Dermis blood vessel endothelial cell (primary cell): Measurements from ENCODE around the gene SUPT3H. TPM values are rescaled to one million over a fixed set of nuclear protein-coding genes. Genes with fewer than 3 reads are reported as not detected.
"Not testable (repeated sequence)": the region's sequence is repeated elsewhere in the genome, so short reads cannot be mapped to it uniquely, and the experiment has no call there.

Experiments
- DNase-seq: peaks from one replicate; pipeline ENCODE4 v3.0.0; 2010
- total RNA-seq: library from RNA; depleted of rRNA; stranded (reverse); fragments of >200 nt; gene quantifications from 2 replicates; pipeline ENCODE4 v1.2.3, GENCODE V29; 2014

The SUPT3H gene
- total RNA-seq, 1 donor from 2014 or later: 5.4 TPM

DNA sequence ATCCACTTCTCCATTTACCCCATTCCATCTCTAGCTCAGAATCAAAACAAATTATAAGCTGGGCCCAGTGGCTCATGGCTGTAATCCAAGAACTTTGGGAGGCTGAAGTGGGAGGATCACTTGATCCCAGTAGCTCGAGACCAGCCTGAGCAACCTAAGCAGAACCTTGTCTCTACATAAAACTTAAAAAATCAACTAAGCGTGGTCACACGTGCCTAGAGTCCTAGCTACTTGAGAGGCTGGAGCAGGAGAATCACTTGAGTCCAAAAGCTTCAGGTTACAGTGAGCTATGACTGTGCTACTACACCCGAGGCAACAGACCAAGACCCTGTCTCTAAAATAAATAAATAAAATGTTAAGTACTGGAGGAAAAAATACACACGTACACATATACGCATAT lies 124.3 kb downstream of the SUPT3H start:
- DNase-seq: no peak

GRCh38 chr6:45231660-45232059 lies 146.1 kb downstream of the SUPT3H start:
- DNase-seq: no peak

- no peak for DNase-seq
These were observed 148.3 kb downstream of the SUPT3H start for GRCh38 chr6:45229416-45229815.

DNA sequence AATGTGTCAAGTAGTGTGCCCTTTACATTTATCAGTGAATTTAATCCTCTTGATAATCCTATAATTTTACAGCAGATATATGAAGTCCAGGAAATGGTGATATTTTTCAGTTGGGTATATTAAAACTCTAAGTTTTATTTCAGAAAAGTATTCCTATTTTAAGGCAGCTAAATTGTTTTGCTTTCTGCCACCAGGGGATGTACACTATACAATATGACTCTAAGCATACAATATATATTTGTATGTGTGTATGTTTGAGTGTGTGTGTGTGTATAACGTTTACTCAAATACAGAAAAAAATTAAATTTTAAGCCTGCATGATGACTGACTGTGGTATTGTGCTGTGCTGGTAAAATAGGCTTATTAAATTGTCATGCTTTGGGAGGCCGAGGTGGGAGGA lies 151.7 kb downstream of the SUPT3H start:
- DNase-seq: no peak

DNA sequence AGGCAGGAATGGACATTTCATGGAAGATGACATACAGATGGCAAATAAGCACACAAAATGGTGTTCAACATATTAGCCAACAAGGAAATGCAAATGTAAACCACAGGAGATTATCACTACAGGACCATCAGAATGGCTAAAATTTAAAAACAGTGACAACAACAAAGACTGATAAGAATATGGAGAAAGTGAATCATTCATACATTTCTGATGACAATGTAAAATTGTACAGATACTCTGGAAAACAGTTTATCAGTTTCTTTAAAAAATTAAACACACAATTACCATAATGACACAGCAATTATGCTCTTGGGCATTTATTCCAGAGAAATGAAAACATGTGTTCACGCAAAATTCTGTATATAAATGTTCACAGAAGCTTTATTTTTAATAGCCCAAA lies 155.4 kb downstream of the SUPT3H start:
- DNase-seq: no peak

GRCh38 chr6:45215759-45216158 lies 162.0 kb downstream of the SUPT3H start:
- no peak for DNase-seq

GRCh38 chr6:45212976-45213375 lies 164.8 kb downstream of the SUPT3H start:
- peak; percentile 43 for DNase-seq

- no peak for DNase-seq
These were observed 168.0 kb downstream of the SUPT3H start for GRCh38 chr6:45209762-45210161.

GRCh38 chr6:45206793-45207492 lies 170.8 kb downstream of the SUPT3H start:
- no peak for DNase-seq

GRCh38 chr6:45201484-45201883 lies 176.2 kb downstream of the SUPT3H start:
- no peak for DNase-seq

GRCh38 chr6:45200510-45200909 lies 177.2 kb downstream of the SUPT3H start:
- DNase-seq: no peak

DNA sequence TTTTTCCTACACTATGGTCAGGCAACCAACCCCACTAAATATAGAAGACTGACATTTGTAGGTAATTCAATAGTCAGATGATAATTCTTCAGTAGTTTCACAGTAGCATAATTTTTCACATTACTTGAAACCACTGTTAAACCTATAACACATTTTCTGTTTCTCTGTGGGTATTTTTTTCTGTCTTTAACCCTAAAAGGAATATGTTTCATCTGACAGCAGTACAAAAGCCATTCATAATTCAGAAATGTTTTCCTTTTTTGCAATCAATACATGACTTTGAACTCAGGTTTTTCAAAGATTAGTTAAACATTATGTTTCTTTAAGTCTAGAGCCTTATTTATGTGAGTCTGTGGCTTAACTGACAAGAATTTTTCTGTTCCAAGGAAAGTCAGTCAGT lies 178.2 kb downstream of the SUPT3H start:
- DNase-seq: no peak

DNA sequence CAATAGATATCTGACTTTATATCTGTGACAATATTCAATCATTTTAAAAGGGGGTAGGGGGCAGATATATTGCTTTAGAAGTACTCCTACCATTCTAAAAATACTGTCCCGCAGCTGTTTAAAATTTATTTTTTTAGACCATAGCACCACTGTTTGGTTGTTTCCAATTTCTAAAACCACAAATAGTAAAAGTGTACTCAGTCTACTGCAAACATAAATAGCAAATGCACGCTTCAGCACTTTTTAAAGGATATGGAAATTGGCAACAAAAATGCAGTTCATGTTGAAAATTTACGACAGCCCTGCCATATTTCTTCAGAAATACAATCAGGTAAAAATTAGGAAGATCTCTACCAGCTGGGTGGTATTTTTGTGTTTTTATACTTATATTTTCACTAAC lies 181.6 kb downstream of the SUPT3H start:
- no peak for DNase-seq

DNA sequence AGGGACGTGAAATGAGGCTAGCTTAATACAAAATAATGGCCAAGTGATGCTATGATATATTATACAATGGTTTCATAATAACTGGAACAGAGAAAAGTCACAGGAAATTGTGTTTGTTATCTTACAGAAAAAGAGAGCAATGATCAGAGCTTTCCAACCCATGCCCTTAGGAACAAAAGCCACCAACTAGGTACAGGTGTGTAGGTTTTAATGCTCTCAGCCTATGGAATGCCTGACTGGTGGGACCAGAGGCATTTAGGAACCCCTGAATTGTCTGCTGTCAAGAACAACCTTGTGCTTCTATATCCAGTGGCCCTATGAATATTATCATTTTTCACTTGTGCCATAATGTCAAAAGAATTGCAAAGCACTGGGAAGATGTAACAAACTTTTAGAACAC lies 182.6 kb downstream of the SUPT3H start:
- DNase-seq: no peak

DNA sequence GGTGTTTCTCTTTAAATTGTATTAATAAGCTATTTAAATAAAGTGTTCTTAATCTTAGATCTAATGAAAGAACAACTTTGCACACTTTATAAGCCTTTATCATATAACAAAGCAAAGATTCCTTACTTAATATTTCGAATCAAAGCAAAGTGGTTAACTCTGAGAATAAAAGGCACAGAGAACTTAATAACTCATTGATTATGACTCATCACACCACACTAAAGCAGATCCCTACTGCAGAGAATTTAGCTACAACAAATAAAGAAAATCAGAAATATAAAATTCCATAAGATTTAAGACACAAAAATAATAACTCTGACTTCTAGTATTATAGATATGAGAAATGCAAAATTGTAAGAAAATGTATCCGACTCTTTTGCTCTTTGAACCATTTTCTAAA lies 185.2 kb downstream of the SUPT3H start:
- no peak for DNase-seq

DNA sequence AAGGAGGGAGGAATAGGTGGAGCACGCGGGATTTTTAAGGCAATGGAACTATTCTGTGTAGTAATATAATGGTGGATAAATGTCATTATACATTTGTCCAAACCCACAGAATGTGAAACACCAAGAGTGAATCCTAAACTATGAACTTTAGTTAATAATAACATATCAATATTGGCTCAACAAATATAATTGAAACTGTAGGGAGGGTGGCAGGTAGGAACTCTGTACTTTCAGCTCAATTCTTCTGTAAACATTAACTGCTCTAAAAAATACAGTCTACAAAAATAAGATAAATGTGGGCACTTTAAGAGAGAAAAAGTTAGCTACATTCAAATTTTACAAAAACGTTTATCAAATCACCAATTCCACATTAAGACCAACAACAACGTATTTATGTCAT lies 186.3 kb downstream of the SUPT3H start:
- DNase-seq: no peak

GRCh38 chr6:45187836-45188235 lies 189.9 kb downstream of the SUPT3H start:
- DNase-seq: no peak

- DNase-seq: no peak
These were observed 192.1 kb downstream of the SUPT3H start for GRCh38 chr6:45185403-45186251.

GRCh38 chr6:45184937-45185336 lies 192.8 kb downstream of the SUPT3H start:
- DNase-seq: no peak

DNA sequence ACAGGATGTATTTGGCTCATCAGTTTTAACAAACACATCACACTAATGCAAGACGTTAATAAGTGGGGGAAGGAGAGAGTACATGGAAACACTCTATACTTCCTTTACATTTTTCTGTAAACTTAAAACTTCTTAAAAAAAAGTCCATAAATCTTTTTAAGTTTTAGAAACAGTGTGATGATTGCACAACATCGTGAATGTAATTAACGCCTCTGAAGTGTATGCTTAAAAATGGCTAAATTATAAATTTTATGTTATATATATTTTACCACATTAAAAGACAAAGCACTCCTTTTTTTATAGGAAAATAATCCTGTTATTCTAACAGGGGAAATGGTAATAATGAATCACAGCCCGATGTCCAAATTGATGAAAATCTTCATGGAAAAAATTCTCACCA lies 193.7 kb downstream of the SUPT3H start:
- DNase-seq: no peak

GRCh38 chr6:45176373-45176772 lies 201.4 kb downstream of the SUPT3H start:
- not testable (repeated sequence) for DNase-seq

DNA sequence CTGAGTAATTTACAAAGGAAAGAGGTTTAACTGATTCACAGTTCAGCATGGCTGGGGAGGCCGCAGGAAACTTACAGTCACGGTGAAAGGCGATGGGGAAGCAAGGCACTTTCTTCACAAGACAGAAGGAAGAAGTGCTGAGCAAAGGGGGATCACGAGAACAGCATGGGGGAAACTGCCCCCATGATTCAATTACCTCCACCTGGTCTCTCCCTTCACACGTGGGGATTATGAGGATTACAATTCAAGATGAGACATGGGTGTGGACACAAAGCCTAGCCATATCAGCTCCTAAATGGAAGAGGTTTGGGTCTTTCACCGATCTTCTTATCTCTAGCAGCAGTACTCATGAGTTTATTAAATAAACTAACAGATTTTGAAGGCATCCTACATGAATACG lies 202.5 kb downstream of the SUPT3H start:
- DNase-seq: no peak

DNA sequence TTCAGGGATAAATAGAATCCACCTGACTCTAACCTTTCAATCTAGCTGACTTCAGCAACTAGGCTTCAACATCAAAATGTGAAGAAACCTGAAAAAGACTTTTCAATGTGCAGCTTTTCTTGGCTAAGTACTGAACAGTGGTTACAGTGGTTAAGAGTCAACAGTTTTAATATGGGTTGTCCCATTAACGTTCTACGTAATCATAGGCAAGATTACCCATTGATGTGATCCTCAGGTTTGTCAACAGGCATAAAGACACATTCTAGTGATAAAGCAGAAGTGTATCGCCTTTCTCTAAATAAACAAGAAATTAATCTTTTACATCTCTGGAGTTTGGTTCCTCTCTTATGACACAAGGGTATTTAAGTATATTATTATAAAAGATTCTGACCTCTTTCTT lies 203.7 kb downstream of the SUPT3H start:
- DNase-seq: no peak

DNA sequence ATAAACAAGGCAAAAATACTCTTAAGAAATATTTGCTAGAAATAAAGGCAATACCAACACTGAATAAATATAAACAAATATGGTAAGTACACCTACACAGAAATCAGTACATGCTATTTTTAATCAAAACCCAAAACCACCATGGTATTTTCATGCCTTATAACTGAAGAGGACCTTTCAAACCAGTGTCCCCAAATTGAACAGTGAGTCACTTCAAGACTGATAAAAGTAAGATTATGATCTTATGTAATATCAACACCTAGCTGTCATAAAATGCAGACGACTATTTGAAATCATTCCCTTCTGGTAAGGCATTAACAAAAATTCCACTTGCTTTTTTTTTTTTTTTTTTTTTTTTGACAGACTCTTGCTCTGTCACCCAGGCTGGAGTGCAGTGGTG lies 206.4 kb downstream of the SUPT3H start:
- DNase-seq: no peak
